ENCODE measurements around the gene CD320. TPM values are rescaled to one million over a fixed set of nuclear protein-coding genes. Genes with fewer than 3 reads are reported as not detected.
A peak's percentile ranks its signal among the peaks of the same experiment; 100 is the strongest.
"Not testable (repeated sequence)": the region's sequence is repeated elsewhere in the genome, so short reads cannot be mapped to it uniquely, and the experiment has no call there.

Gene CD320
- total and polyA plus RNA-seq, 2 donors: 24.7 to 31.9 TPM

GRCh38 chr19:8342684-8343482 is 34.7 kb upstream of the CD320 start, which contains the start of gene KANK3:
Gene KANK3, minus strand, starts transcription at chr19:8343262. Its CDS starts 5,434 bp downstream, at chr19:8337828.
- Histone ChIP-seq H3K27me3 (ENCODE audit: control insufficient read depth in 2 of 2, insufficient read depth in 1 of 2, low read length in 1 of 2) (peaks cover 38 to 73% of the 10 kb centered on the region in 2 donors), H3K4me1 (ENCODE audit: control insufficient read depth in 2 of 2, insufficient read depth in 2 of 2, low read length in 2 of 2) (peaks cover 3 to 9% of the 10 kb centered on the region in 2 donors), H3K4me3 (ENCODE audit: low read length in 2 of 2) (peak within 1 kb of the TSS; percentile 33 to 40), H3K36me3 (ENCODE audit: control insufficient read depth in 2 of 2, insufficient read depth in 2 of 2, low read length in 1 of 2) (no peaks in the 10 kb centered on the region), H3K9me3 (ENCODE audit: control insufficient read depth in 2 of 2, insufficient read depth in 1 of 2, low read length in 1 of 2) (peaks cover 0 to 7% of the 10 kb centered on the region in 2 donors), H3K27ac (ENCODE audit: low read depth in 1 of 2, low read length in 1 of 2) (peak within 1 kb of the TSS; percentile 26 to 31)
- peak in 8 of 9 donors; percentile 50 to 90 (median 69) for DNase-seq (ENCODE audit: low read depth in 6 of 9, low spot score in 9 of 9)
- 2% methylated on average over 65 of the region's 65 CpGs for WGBS

GRCh38 chr19:8342316-8342683 is 34.1 kb upstream of the CD320 start:
- Histone ChIP-seq H3K4me1 (ENCODE audit: control insufficient read depth in 2 of 2, insufficient read depth in 2 of 2, low read length in 2 of 2) (peaks cover 3 to 9% of the 10 kb centered on the region in 2 donors), H3K36me3 (ENCODE audit: control insufficient read depth in 2 of 2, insufficient read depth in 2 of 2, low read length in 1 of 2) (no peaks in the 10 kb centered on the region), H3K27me3 (ENCODE audit: control insufficient read depth in 2 of 2, insufficient read depth in 1 of 2, low read length in 1 of 2) (peaks cover 38 to 79% of the 10 kb centered on the region in 2 donors), H3K4me3 (ENCODE audit: low read length in 2 of 2) (no peak overlapping the region), H3K9me3 (ENCODE audit: control insufficient read depth in 2 of 2, insufficient read depth in 1 of 2, low read length in 1 of 2) (peaks cover 0 to 7% of the 10 kb centered on the region in 2 donors), H3K27ac (ENCODE audit: low read depth in 1 of 2, low read length in 1 of 2) (no peak overlapping the region)
- no peak for DNase-seq (ENCODE audit: low read depth in 6 of 9, low spot score in 9 of 9)
- 27% methylated on average over 14 of the region's 14 CpGs for WGBS

GRCh38 chr19:8341504-8341903 is 33.3 kb upstream of the CD320 start:
- 95% methylated on average over 4 of the region's 4 CpGs for WGBS
- not testable (repeated sequence) for H3K27ac ChIP-seq (ENCODE audit: low read depth in 1 of 2, low read length in 1 of 2); H3K4me1 ChIP-seq (ENCODE audit: control insufficient read depth in 2 of 2, insufficient read depth in 2 of 2, low read length in 2 of 2); DNase-seq (ENCODE audit: low read depth in 6 of 9, low spot score in 9 of 9); H3K4me3 ChIP-seq (ENCODE audit: low read length in 2 of 2); H3K9me3 ChIP-seq (ENCODE audit: control insufficient read depth in 2 of 2, insufficient read depth in 1 of 2, low read length in 1 of 2); H3K36me3 ChIP-seq (ENCODE audit: control insufficient read depth in 2 of 2, insufficient read depth in 2 of 2, low read length in 1 of 2)
- peaks cover 41 to 86% of the 10 kb centered on the region in 2 donors for H3K27me3 ChIP-seq (ENCODE audit: control insufficient read depth in 2 of 2, insufficient read depth in 1 of 2, low read length in 1 of 2)

- WGBS: 23% methylated on average over 15 of the region's 15 CpGs
- peaks cover 3 to 17% of the 10 kb centered on the region in 2 donors for H3K4me1 ChIP-seq (ENCODE audit: control insufficient read depth in 2 of 2, insufficient read depth in 2 of 2, low read length in 2 of 2)
- H3K36me3 ChIP-seq (ENCODE audit: control insufficient read depth in 2 of 2, insufficient read depth in 2 of 2, low read length in 1 of 2): no peaks in the 10 kb centered on the region
- H3K27ac ChIP-seq (ENCODE audit: low read depth in 1 of 2, low read length in 1 of 2): no peak overlapping the region
- no peak overlapping the region for H3K4me3 ChIP-seq (ENCODE audit: low read length in 2 of 2)
- DNase-seq (ENCODE audit: low read depth in 6 of 9, low spot score in 9 of 9): no peak
- H3K27me3 ChIP-seq (ENCODE audit: control insufficient read depth in 2 of 2, insufficient read depth in 1 of 2, low read length in 1 of 2): peaks cover 50 to 96% of the 10 kb centered on the region in 2 donors
- H3K9me3 ChIP-seq (ENCODE audit: control insufficient read depth in 2 of 2, insufficient read depth in 1 of 2, low read length in 1 of 2): peaks cover 0 to 7% of the 10 kb centered on the region in 2 donors
Measured at GRCh38 chr19:8340341-8341096, 32.4 kb upstream of the CD320 start.

- Histone ChIP-seq H3K4me1 (ENCODE audit: control insufficient read depth in 2 of 2, insufficient read depth in 2 of 2, low read length in 2 of 2) (peaks cover 8 to 17% of the 10 kb centered on the region in 2 donors), H3K9me3 (ENCODE audit: control insufficient read depth in 2 of 2, insufficient read depth in 1 of 2, low read length in 1 of 2) (peaks cover 0 to 7% of the 10 kb centered on the region in 2 donors), H3K27ac (ENCODE audit: low read depth in 1 of 2, low read length in 1 of 2) (no peak overlapping the region), H3K4me3 (ENCODE audit: low read length in 2 of 2) (no peak overlapping the region), H3K36me3 (ENCODE audit: control insufficient read depth in 2 of 2, insufficient read depth in 2 of 2, low read length in 1 of 2) (no peaks in the 10 kb centered on the region), H3K27me3 (ENCODE audit: control insufficient read depth in 2 of 2, insufficient read depth in 1 of 2, low read length in 1 of 2) (peaks cover 59 to 93% of the 10 kb centered on the region in 2 donors)
- 87% methylated on average over 6 of the region's 6 CpGs for WGBS
- no peak for DNase-seq (ENCODE audit: low read depth in 6 of 9, low spot score in 9 of 9)
Measured at GRCh38 chr19:8338835-8339234, 30.7 kb upstream of the CD320 start.

- no peak overlapping the region for H3K4me3 ChIP-seq (ENCODE audit: low read length in 2 of 2)
- DNase-seq (ENCODE audit: low read depth in 6 of 9, low spot score in 9 of 9): no peak
- H3K9me3 ChIP-seq (ENCODE audit: control insufficient read depth in 2 of 2, insufficient read depth in 1 of 2, low read length in 1 of 2): peaks cover 0 to 6% of the 10 kb centered on the region in 2 donors
- peaks cover 60 to 93% of the 10 kb centered on the region in 2 donors for H3K27me3 ChIP-seq (ENCODE audit: control insufficient read depth in 2 of 2, insufficient read depth in 1 of 2, low read length in 1 of 2)
- H3K36me3 ChIP-seq (ENCODE audit: control insufficient read depth in 2 of 2, insufficient read depth in 2 of 2, low read length in 1 of 2): no peaks in the 10 kb centered on the region
- H3K4me1 ChIP-seq (ENCODE audit: control insufficient read depth in 2 of 2, insufficient read depth in 2 of 2, low read length in 2 of 2): peaks cover 4 to 10% of the 10 kb centered on the region in 2 donors
- no peak overlapping the region for H3K27ac ChIP-seq (ENCODE audit: low read depth in 1 of 2, low read length in 1 of 2)
- whole genome bisulfite sequencing: 88% methylated on average over 7 of the region's 7 CpGs
Measured at GRCh38 chr19:8337728-8338127, 29.6 kb upstream of the CD320 start.

- H3K27ac ChIP-seq (ENCODE audit: low read depth in 1 of 2, low read length in 1 of 2): no peak overlapping the region
- no peaks in the 10 kb centered on the region for H3K36me3 ChIP-seq (ENCODE audit: control insufficient read depth in 2 of 2, insufficient read depth in 2 of 2, low read length in 1 of 2)
- peaks cover 52 to 92% of the 10 kb centered on the region in 2 donors for H3K27me3 ChIP-seq (ENCODE audit: control insufficient read depth in 2 of 2, insufficient read depth in 1 of 2, low read length in 1 of 2)
- no peak overlapping the region for H3K4me3 ChIP-seq (ENCODE audit: low read length in 2 of 2)
- 34% methylated on average over 8 of the region's 8 CpGs for WGBS
- peaks cover 4 to 8% of the 10 kb centered on the region in 2 donors for H3K4me1 ChIP-seq (ENCODE audit: control insufficient read depth in 2 of 2, insufficient read depth in 2 of 2, low read length in 2 of 2)
- no peak for DNase-seq (ENCODE audit: low read depth in 6 of 9, low spot score in 9 of 9)
- H3K9me3 ChIP-seq (ENCODE audit: control insufficient read depth in 2 of 2, insufficient read depth in 1 of 2, low read length in 1 of 2): peaks cover 0 to 4% of the 10 kb centered on the region in 2 donors
Measured at GRCh38 chr19:8336660-8337059, 28.5 kb upstream of the CD320 start.

- Histone ChIP-seq H3K4me3 (ENCODE audit: low read length in 2 of 2) (no peak overlapping the region), H3K27ac (ENCODE audit: low read depth in 1 of 2, low read length in 1 of 2) (no peak overlapping the region), H3K36me3 (ENCODE audit: control insufficient read depth in 2 of 2, insufficient read depth in 2 of 2, low read length in 1 of 2) (no peaks in the 10 kb centered on the region), H3K27me3 (ENCODE audit: control insufficient read depth in 2 of 2, insufficient read depth in 1 of 2, low read length in 1 of 2) (peaks cover 54 to 92% of the 10 kb centered on the region in 2 donors), H3K9me3 (ENCODE audit: control insufficient read depth in 2 of 2, insufficient read depth in 1 of 2, low read length in 1 of 2) (peaks cover 0 to 4% of the 10 kb centered on the region in 2 donors), H3K4me1 (ENCODE audit: control insufficient read depth in 2 of 2, insufficient read depth in 2 of 2, low read length in 2 of 2) (peaks cover 4 to 8% of the 10 kb centered on the region in 2 donors)
- DNase-seq (ENCODE audit: low read depth in 6 of 9, low spot score in 9 of 9): no peak
- 41% methylated on average over 27 of the region's 27 CpGs for WGBS
Measured at GRCh38 chr19:8336072-8336569, 28.0 kb upstream of the CD320 start.

All from thymus (tissue), 11 donors.